ENCODE results near the gene LYPD6B. TPM values are rescaled to one million over a fixed set of nuclear protein-coding genes. Genes with fewer than 3 reads are reported as not detected.
"Not testable (repeated sequence)": the region's sequence is repeated elsewhere in the genome, so short reads cannot be mapped to it uniquely, and the experiment has no call there.

Gene LYPD6B
- polyA plus RNA-seq, 3 donors from 2014 or later: not detected

DNA sequence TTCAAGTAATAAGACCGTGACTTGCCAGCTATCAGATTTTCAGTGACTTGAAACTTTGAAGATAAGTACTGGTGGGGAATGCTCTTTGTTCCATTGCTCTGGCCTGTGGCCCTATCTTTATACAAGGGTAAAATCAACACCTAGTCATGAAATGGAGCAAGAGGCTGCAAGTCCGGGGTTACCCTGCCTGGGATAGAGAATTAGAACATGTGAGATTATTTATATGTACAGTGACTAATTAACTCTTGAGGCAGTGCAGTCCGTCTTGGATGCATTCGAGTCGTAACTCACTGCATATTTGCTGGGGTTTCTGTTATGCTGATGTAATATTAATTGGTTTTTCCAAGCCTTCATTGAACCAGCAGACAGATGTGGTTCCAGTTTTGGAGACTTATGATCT lies 186.0 kb downstream of the LYPD6B start:
- no peak overlapping the region for H3K27ac Mint-ChIP-seq
- no peak for DNase-seq
- H3K36me3 Mint-ChIP-seq: no peaks in the 10 kb centered on the region
- H3K4me1 Mint-ChIP-seq: no peaks in the 10 kb centered on the region
- H3K9me3 Mint-ChIP-seq: peaks cover 0 to 16% (median 2%) of the 10 kb centered on the region in 6 donors
- H3K27me3 Mint-ChIP-seq (ENCODE audit: low read depth in 3 of 3): peaks cover 2 to 6% (median 5%) of the 10 kb centered on the region in 3 donors
- H3K4me3 Mint-ChIP-seq: no peak overlapping the region

DNA sequence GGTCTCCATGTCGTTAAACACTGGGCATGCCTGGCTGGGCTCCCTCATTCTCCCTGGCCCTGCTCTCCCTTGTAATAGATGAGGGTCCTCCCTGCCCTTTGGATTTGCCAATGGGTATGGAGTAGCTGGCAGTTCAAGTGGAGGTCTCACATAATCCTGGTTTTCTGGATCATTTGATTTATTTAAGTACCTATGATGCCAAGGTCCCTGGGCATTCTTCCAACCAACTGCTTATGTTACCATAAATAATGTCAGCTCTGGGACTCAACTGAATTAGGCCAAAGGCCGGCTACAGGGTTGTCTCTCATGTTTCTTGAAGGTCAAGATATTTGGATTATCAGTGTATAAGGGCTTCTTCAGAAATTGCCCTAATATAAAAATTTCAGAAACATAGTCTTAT lies 186.9 kb downstream of the LYPD6B start:
- H3K4me3 Mint-ChIP-seq: no peak overlapping the region
- H3K27me3 Mint-ChIP-seq (ENCODE audit: low read depth in 3 of 3): peaks cover 2 to 6% (median 5%) of the 10 kb centered on the region in 3 donors
- H3K36me3 Mint-ChIP-seq: no peaks in the 10 kb centered on the region
- H3K27ac Mint-ChIP-seq: no peak overlapping the region
- no peak for DNase-seq
- no peaks in the 10 kb centered on the region for H3K4me1 Mint-ChIP-seq
- peaks cover 0 to 16% (median 2%) of the 10 kb centered on the region in 6 donors for H3K9me3 Mint-ChIP-seq

DNA sequence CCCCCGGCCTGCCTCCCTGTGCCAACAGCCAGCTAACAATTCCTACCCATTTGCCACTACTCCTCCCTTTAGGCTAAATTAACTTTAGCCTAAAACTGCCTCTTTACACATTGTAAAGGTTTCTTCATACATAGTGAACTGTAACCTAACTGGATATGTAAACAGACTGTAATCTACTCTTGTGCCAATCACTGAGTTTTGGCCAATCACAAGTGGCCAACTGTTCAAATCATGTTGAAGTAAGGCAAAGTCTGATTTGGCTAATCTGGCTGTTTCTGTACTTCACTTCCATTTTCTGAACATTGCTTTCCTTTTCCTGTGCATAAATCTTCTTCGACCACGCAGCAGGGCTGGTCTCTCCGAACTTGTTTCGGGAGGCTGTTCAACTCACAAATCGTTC lies 188.3 kb downstream of the LYPD6B start:
- H3K27ac Mint-ChIP-seq: no peak overlapping the region
- H3K36me3 Mint-ChIP-seq: no peaks in the 10 kb centered on the region

GRCh38 chr2:149235816-149236375 lies 197.4 kb downstream of the LYPD6B start:
- Mint-ChIP-seq H3K27me3 (ENCODE audit: low read depth in 3 of 3) (peaks cover 0 to 2% (median 0%) of the 10 kb centered on the region in 3 donors), H3K4me1 (no peaks in the 10 kb centered on the region), H3K9me3 (peaks cover 0 to 7% (median 2%) of the 10 kb centered on the region in 6 donors), H3K4me3 (no peak overlapping the region), H3K36me3 (no peaks in the 10 kb centered on the region), H3K27ac (no peak overlapping the region)
- no peak for DNase-seq

More for the DNA sequence above, 188.3 kb downstream of the LYPD6B start:
- no peaks in the 10 kb centered on the region for H3K4me1 Mint-ChIP-seq
- peaks cover 2 to 6% (median 5%) of the 10 kb centered on the region in 3 donors for H3K27me3 Mint-ChIP-seq (ENCODE audit: low read depth in 3 of 3)
- no peak overlapping the region for H3K4me3 Mint-ChIP-seq
- no peak for DNase-seq
- peaks cover 0 to 16% (median 2%) of the 10 kb centered on the region in 6 donors for H3K9me3 Mint-ChIP-seq

GRCh38 chr2:149236410-149236809 lies 197.9 kb downstream of the LYPD6B start:
- no peaks in the 10 kb centered on the region for H3K4me1 Mint-ChIP-seq
- peaks cover 0 to 2% (median 0%) of the 10 kb centered on the region in 3 donors for H3K27me3 Mint-ChIP-seq (ENCODE audit: low read depth in 3 of 3)
- no peak overlapping the region for H3K27ac Mint-ChIP-seq

DNA sequence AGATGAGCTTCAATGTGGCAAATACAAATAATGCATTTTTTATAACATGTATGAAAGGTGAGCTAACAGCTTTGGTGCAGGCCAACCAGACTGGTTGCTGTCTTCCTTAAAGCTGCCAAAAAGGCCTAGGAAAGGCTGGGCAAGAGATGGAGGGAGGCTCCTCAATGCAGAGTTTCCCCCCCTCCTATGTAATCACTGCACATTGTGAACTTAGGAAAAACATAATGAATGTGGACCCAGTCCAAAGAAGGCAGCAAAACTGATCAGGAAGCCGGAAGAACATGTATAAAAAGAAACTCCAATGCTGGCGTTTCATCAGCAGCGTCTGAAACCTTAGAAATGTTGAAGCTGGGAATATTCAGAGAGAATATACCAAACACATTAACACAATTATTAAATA lies 207.7 kb downstream of the LYPD6B start:
- Mint-ChIP-seq H3K4me1 (no peaks in the 10 kb centered on the region), H3K27me3 (ENCODE audit: low read depth in 3 of 3) (peaks cover 0 to 2% (median 0%) of the 10 kb centered on the region in 3 donors), H3K9me3 (no peaks in the 10 kb centered on the region), H3K36me3 (no peaks in the 10 kb centered on the region), H3K4me3 (no peak overlapping the region), H3K27ac (no peak overlapping the region)
- DNase-seq: no peak

More at GRCh38 chr2:149236410-149236809, 197.9 kb downstream of the LYPD6B start:
- Mint-ChIP-seq H3K4me3 (no peak overlapping the region), H3K9me3 (peaks cover 0 to 7% (median 2%) of the 10 kb centered on the region in 6 donors), H3K36me3 (no peaks in the 10 kb centered on the region)
- DNase-seq: no peak

DNA sequence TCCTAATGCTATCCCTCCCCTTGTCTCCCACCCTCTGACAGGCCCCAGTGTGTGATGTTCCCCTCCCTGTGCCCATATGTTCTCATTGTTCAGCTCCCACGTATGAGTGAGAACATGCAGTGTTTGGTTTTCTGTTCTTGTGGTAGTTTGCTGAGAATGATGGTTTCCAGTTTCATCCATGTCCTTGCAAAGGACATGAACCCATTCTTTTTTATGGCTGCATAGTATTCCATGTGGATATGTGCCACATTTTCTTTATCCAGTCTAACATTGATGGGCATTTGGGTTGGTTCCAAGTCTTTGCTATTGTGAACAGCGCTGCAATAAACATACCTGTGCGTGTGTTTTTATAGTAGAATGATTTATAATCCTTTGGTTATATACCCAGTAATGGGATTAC lies 212.9 kb downstream of the LYPD6B start:
- H3K4me1 Mint-ChIP-seq; H3K27ac Mint-ChIP-seq; H3K4me3 Mint-ChIP-seq; DNase-seq; H3K36me3 Mint-ChIP-seq; H3K27me3 Mint-ChIP-seq (ENCODE audit: low read depth in 3 of 3): not testable (repeated sequence)
- peaks cover 7 to 15% (median 13%) of the 10 kb centered on the region in 6 donors for H3K9me3 Mint-ChIP-seq

GRCh38 chr2:149256877-149257276 lies 218.4 kb downstream of the LYPD6B start:
- not testable (repeated sequence) for H3K27me3 Mint-ChIP-seq (ENCODE audit: low read depth in 3 of 3); H3K4me1 Mint-ChIP-seq; H3K27ac Mint-ChIP-seq; H3K4me3 Mint-ChIP-seq; DNase-seq; H3K36me3 Mint-ChIP-seq
- peaks cover 7 to 30% (median 16%) of the 10 kb centered on the region in 6 donors for H3K9me3 Mint-ChIP-seq

GRCh38 chr2:149258531-149258930 lies 220.0 kb downstream of the LYPD6B start:
- DNase-seq: no peak
- Mint-ChIP-seq H3K36me3 (no peaks in the 10 kb centered on the region), H3K4me3 (no peak overlapping the region), H3K27ac (no peak overlapping the region), H3K9me3 (peaks cover 7 to 30% (median 15%) of the 10 kb centered on the region in 6 donors), H3K27me3 (ENCODE audit: low read depth in 3 of 3) (peaks cover 4 to 9% (median 8%) of the 10 kb centered on the region in 3 donors), H3K4me1 (no peaks in the 10 kb centered on the region)

DNA sequence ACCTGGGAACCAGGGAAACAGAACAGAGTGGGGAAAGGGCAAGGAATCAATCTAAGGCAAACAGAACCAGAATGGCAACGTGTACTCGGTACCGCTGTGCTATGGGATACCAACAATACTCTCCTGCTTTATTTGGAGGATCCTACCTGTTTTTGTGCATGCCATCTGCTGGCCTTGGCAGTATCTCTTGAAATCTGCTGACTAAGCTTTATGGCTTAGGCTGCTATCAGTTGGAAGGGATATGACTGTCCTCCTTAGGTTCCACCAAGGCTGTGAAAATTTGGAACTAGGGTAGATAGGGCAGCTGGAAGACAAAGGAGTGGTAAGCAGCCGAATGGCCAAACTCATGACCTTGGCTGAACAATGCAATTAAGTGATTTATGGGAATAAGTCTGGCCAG lies 220.6 kb downstream of the LYPD6B start:
- peaks cover 7 to 30% (median 14%) of the 10 kb centered on the region in 6 donors for H3K9me3 Mint-ChIP-seq
- H3K4me3 Mint-ChIP-seq: no peak overlapping the region
- no peak overlapping the region for H3K27ac Mint-ChIP-seq
- DNase-seq: no peak
- H3K27me3 Mint-ChIP-seq (ENCODE audit: low read depth in 3 of 3): peaks cover 4 to 9% (median 8%) of the 10 kb centered on the region in 3 donors
- H3K36me3 Mint-ChIP-seq: no peaks in the 10 kb centered on the region
- no peaks in the 10 kb centered on the region for H3K4me1 Mint-ChIP-seq

- H3K4me1 Mint-ChIP-seq: no peaks in the 10 kb centered on the region
- no peak for DNase-seq
- peaks cover 0 to 17% (median 3%) of the 10 kb centered on the region in 6 donors for H3K9me3 Mint-ChIP-seq
- no peaks in the 10 kb centered on the region for H3K36me3 Mint-ChIP-seq
- peaks cover 4 to 9% (median 5%) of the 10 kb centered on the region in 3 donors for H3K27me3 Mint-ChIP-seq (ENCODE audit: low read depth in 3 of 3)
- H3K27ac Mint-ChIP-seq: no peak overlapping the region
- no peak overlapping the region for H3K4me3 Mint-ChIP-seq
These were observed 223.2 kb downstream of the LYPD6B start for GRCh38 chr2:149261692-149262091.

Other genes starting within 250 kb of the LYPD6B start
- 1 to 10 TPM in 1 of 3 donors, under 1 TPM in 1, not detected in 1; 0.20 to 1.1 TPM for gene KIF5C, start 163.5 kb upstream of the LYPD6B start, polyA plus RNA-seq